ENCODE measurements around the gene DNM3.
"Not testable (repeated sequence)": the region's sequence is repeated elsewhere in the genome, so short reads cannot be mapped to it uniquely, and the experiment has no call there.

DNM3 gene

GRCh38 chr1:172004671-172005070 lies 163.4 kb downstream of the DNM3 start:
- Mint-ChIP-seq H3K36me3 (ENCODE audit: low read depth) (no peaks in the 10 kb centered on the region), H3K27me3 (no peaks in the 10 kb centered on the region), H3K27ac (no peak overlapping the region), H3K9me3 (no peaks in the 10 kb centered on the region), H3K4me1 (ENCODE audit: low read depth) (no peaks in the 10 kb centered on the region), H3K4me3 (no peak overlapping the region)
- DNase-seq: no peak

DNA sequence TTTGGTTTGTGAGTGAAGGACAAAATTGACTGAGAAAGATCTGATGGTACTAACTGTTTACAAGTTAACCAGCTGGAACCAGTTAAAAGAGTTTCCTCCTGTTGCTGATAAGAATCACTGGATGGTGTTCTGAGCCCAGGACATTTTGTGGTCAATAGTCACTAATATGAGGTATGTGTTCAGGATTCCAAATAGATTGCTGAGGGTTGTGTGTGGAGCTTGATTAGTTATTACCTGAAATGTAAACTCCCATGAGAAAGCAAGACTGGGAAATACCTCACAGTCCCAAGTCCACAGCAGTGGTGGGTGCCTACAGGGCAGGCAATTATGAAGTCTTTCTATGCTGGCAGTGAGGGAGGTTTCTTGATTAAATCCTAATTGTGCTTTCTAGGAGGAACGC lies 164.6 kb downstream of the DNM3 start:
- no peaks in the 10 kb centered on the region for H3K27me3 Mint-ChIP-seq
- H3K36me3 Mint-ChIP-seq (ENCODE audit: low read depth): peaks cover 5% of the 10 kb centered on the region
- no peak overlapping the region for H3K27ac Mint-ChIP-seq
- peaks cover 2% of the 10 kb centered on the region for H3K9me3 Mint-ChIP-seq
- H3K4me1 Mint-ChIP-seq (ENCODE audit: low read depth): no peaks in the 10 kb centered on the region
- no peak for DNase-seq
- no peak overlapping the region for H3K4me3 Mint-ChIP-seq

DNA sequence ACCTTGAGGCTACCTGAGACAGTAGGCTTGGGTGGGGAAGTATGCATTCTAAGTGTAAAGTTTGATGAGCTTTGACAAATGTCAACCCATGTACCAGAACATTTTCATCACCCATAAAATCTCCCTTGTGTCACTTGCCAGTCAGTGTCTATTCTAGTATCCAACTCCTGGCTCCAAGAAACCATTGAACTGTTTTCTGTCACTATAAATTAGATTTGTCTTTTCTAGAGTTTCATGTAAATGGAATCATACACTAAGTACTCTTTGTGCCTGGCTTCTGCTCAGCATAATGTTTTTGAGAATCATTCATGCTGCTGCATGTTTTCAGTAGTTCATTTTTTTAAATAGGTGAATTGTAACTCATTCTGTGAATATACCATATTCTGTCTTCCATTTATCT lies 165.4 kb downstream of the DNM3 start:
- Mint-ChIP-seq H3K4me3 (no peak overlapping the region), H3K4me1 (ENCODE audit: low read depth) (no peaks in the 10 kb centered on the region), H3K27me3 (no peaks in the 10 kb centered on the region), H3K36me3 (ENCODE audit: low read depth) (peaks cover 5% of the 10 kb centered on the region), H3K27ac (no peak overlapping the region), H3K9me3 (peaks cover 7% of the 10 kb centered on the region)
- DNase-seq: no peak

- Mint-ChIP-seq H3K27me3 (peaks cover 6% of the 10 kb centered on the region), H3K36me3 (ENCODE audit: low read depth) (no peaks in the 10 kb centered on the region), H3K27ac (no peak overlapping the region), H3K4me3 (no peak overlapping the region), H3K9me3 (peaks cover 6% of the 10 kb centered on the region), H3K4me1 (ENCODE audit: low read depth) (no peaks in the 10 kb centered on the region)
- DNase-seq: no peak
Observed at GRCh38 chr1:172018727-172019311, 177.5 kb downstream of the DNM3 start.

DNA sequence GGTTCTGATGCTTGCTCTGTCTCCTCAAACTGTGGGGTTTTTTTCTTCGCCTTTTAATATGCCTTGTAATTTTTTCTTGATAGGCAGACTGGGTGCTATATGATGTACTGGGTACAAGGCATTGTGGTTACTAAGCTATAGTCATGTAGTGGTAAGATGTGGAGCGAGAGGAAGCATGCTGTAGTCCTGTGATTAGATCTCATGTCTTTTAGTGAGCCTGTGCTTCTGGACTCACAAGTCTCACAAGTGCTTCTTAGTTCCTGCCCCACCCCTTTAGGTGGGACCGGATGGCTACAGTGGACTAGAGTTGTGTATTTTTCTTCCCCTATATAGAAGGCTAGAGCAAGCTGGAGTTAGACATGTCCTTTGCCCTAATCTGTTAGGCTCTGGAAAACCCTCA lies 178.7 kb downstream of the DNM3 start:
- no peaks in the 10 kb centered on the region for H3K4me1 Mint-ChIP-seq (ENCODE audit: low read depth)

DNA sequence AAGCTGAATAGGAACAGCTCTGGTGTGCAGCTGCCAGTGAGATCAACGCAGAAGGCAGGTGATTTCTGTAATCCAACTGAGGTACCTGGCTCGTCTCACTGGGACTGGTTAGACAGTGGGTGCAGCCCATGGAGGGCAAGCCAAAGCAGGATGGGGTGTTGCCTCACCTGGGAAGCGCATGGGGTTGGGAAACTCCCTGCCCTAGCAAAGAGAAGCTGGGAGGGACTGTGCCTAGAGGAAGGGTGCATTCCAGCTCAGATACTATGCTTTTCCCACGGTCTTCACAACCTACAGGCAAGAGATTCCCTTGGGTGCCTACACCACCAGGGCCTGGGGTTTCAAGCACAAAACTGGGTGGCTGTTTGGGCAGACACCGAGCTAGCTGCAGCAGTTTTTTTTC lies 183.2 kb downstream of the DNM3 start:
- no peak overlapping the region for H3K27ac Mint-ChIP-seq
- H3K36me3 Mint-ChIP-seq (ENCODE audit: low read depth): no peaks in the 10 kb centered on the region

More for the DNA sequence above, 178.7 kb downstream of the DNM3 start:
- H3K27me3 Mint-ChIP-seq: peaks cover 6% of the 10 kb centered on the region
- H3K9me3 Mint-ChIP-seq: peaks cover 5% of the 10 kb centered on the region
- no peak overlapping the region for H3K27ac Mint-ChIP-seq
- no peaks in the 10 kb centered on the region for H3K36me3 Mint-ChIP-seq (ENCODE audit: low read depth)
- no peak overlapping the region for H3K4me3 Mint-ChIP-seq
- no peak for DNase-seq

DNA sequence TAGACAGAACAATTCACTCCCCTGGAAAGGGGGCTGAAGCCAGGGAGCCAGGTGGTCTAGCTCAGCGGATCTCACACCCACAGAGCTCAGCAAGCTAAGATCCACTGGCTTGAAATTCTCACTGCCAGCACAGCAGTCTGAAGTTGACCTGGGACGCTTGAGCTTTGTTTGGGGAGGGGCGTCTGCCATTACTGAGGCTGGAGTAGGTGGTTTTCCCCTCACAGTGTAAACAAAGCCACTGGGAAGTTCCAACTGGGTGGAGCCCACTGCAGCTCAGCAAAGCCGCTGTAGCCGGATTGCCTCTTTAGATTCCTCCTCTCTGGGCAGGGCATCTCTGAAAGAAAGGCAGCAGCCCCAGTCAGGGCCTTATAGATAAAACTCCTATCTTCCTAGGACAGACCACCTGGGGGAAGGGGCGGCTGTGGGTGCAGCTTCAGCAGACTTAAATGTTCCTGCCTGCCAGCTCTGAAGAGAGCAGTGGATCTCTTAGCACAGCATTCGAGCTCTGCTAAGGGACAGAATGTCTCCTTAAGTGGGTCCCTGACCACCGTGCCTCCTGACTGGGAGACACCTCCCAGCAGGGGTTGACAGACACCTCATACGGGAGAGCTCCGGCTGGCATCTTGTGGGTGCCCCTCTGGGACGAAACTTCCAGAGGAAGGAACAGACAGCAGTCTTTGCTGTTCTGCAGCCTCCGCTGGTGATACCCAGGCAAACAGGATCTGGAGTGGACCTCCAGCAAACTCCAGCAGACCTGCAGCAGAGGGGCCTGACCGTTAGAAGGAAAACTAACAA lies 183.8 kb downstream of the DNM3 start:
- H3K4me1 Mint-ChIP-seq (ENCODE audit: low read depth); H3K27me3 Mint-ChIP-seq; H3K27ac Mint-ChIP-seq; H3K36me3 Mint-ChIP-seq (ENCODE audit: low read depth); H3K4me3 Mint-ChIP-seq; DNase-seq; H3K9me3 Mint-ChIP-seq: not testable (repeated sequence)

More for the DNA sequence above, 183.2 kb downstream of the DNM3 start:
- Mint-ChIP-seq H3K9me3 (no peaks in the 10 kb centered on the region), H3K4me3 (no peak overlapping the region), H3K4me1 (ENCODE audit: low read depth) (no peaks in the 10 kb centered on the region), H3K27me3 (peaks cover 6% of the 10 kb centered on the region)
- DNase-seq: no peak

DNA sequence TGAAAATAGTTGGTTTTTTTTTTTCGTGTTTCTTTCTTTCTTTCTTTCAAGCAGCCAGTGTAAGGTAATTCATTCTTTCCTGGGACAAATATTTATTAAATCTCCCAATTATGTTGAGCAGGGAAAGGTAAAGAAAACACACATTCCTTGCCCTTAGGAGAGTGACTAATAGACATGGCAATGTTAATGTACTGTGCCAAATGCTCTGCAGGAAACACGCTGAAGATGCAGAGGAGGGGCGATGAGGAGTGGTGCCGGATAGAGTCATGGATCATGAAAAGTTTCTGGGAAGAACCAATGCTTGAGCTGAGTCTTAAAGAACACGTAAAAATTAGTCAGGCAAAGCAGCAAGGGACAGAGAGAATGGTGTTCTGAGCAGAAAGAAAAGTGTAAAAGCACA lies 199.2 kb downstream of the DNM3 start:
- Mint-ChIP-seq H3K27me3 (no peaks in the 10 kb centered on the region), H3K4me1 (ENCODE audit: low read depth) (peaks cover 14% of the 10 kb centered on the region), H3K27ac (no peak overlapping the region), H3K9me3 (no peaks in the 10 kb centered on the region), H3K36me3 (ENCODE audit: low read depth) (no peaks in the 10 kb centered on the region), H3K4me3 (no peak overlapping the region)
- no peak for DNase-seq

GRCh38 chr1:172041102-172041501 lies 199.8 kb downstream of the DNM3 start:
- Mint-ChIP-seq H3K27me3 (no peaks in the 10 kb centered on the region), H3K27ac (no peak overlapping the region), H3K36me3 (ENCODE audit: low read depth) (no peaks in the 10 kb centered on the region), H3K9me3 (no peaks in the 10 kb centered on the region), H3K4me1 (ENCODE audit: low read depth) (peaks cover 14% of the 10 kb centered on the region), H3K4me3 (no peak overlapping the region)
- DNase-seq: no peak

GRCh38 chr1:172041742-172042141 lies 200.4 kb downstream of the DNM3 start:
- no peak overlapping the region for H3K4me3 Mint-ChIP-seq
- H3K4me1 Mint-ChIP-seq (ENCODE audit: low read depth): peaks cover 14% of the 10 kb centered on the region
- DNase-seq: no peak

DNA sequence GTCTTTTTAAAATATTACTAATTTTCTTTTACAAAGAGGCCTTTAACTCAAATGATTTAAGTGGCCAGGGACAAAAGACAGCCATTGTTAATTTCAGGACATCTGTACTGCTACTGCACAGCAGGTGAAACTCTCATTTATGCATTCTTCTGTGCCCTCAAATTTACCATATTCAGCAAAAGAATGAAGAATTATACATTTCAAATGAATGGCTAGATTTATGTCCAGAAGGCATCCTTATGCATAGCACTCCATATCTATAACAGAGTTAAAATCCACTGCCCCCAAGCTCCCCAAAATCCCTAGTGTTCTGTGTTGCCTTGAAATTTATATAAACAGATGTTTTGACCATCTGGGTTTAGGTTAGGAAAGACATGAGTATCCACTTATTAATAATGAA lies 202.6 kb downstream of the DNM3 start:
- no peak overlapping the region for H3K27ac Mint-ChIP-seq
- H3K9me3 Mint-ChIP-seq: no peaks in the 10 kb centered on the region
- peaks cover 14% of the 10 kb centered on the region for H3K4me1 Mint-ChIP-seq (ENCODE audit: low read depth)
- DNase-seq: no peak
- H3K27me3 Mint-ChIP-seq: no peaks in the 10 kb centered on the region
- H3K36me3 Mint-ChIP-seq (ENCODE audit: low read depth): no peaks in the 10 kb centered on the region
- no peak overlapping the region for H3K4me3 Mint-ChIP-seq

More at GRCh38 chr1:172041742-172042141, 200.4 kb downstream of the DNM3 start:
- Mint-ChIP-seq H3K9me3 (no peaks in the 10 kb centered on the region), H3K27ac (no peak overlapping the region), H3K27me3 (no peaks in the 10 kb centered on the region), H3K36me3 (ENCODE audit: low read depth) (no peaks in the 10 kb centered on the region)

GRCh38 chr1:172051898-172052297 lies 210.6 kb downstream of the DNM3 start:
- H3K27me3 Mint-ChIP-seq: no peaks in the 10 kb centered on the region
- H3K27ac Mint-ChIP-seq: no peak overlapping the region
- H3K4me3 Mint-ChIP-seq: no peak overlapping the region
- H3K36me3 Mint-ChIP-seq (ENCODE audit: low read depth): no peaks in the 10 kb centered on the region
- no peaks in the 10 kb centered on the region for H3K9me3 Mint-ChIP-seq
- no peak for DNase-seq
- no peaks in the 10 kb centered on the region for H3K4me1 Mint-ChIP-seq (ENCODE audit: low read depth)

DNA sequence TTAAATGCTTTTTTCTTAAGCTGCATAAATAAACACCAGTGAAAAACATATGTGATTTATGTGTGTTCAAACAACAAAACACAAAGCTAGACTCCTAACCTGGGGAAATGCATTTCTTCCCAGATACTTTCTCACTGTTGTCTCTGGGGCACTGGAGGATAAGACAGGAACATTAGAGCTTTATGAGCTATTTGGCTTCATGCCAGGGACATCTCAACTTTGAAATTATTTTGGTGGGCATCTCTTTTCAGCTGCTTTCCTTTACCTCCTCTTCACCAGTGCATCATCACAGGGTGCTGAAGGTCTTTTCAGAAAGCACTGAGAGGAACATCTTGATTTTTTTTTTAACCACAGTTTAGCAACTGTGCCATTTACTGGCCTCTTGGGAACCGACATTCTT lies 212.9 kb downstream of the DNM3 start:
- no peak overlapping the region for H3K27ac Mint-ChIP-seq
- no peak overlapping the region for H3K4me3 Mint-ChIP-seq
- H3K36me3 Mint-ChIP-seq (ENCODE audit: low read depth): no peaks in the 10 kb centered on the region
- no peaks in the 10 kb centered on the region for H3K9me3 Mint-ChIP-seq
- no peaks in the 10 kb centered on the region for H3K27me3 Mint-ChIP-seq
- H3K4me1 Mint-ChIP-seq (ENCODE audit: low read depth): no peaks in the 10 kb centered on the region
- no peak for DNase-seq

- H3K27me3 Mint-ChIP-seq; DNase-seq; H3K4me1 Mint-ChIP-seq (ENCODE audit: low read depth); H3K4me3 Mint-ChIP-seq; H3K27ac Mint-ChIP-seq; H3K9me3 Mint-ChIP-seq; H3K36me3 Mint-ChIP-seq (ENCODE audit: low read depth): not testable (repeated sequence)
Observed at GRCh38 chr1:172055816-172056419, 214.6 kb downstream of the DNM3 start.

- Mint-ChIP-seq H3K4me3 (no peak overlapping the region), H3K27ac (no peak overlapping the region), H3K4me1 (ENCODE audit: low read depth) (no peaks in the 10 kb centered on the region), H3K36me3 (ENCODE audit: low read depth) (no peaks in the 10 kb centered on the region), H3K9me3 (no peaks in the 10 kb centered on the region), H3K27me3 (no peaks in the 10 kb centered on the region)
- DNase-seq: no peak
Observed at GRCh38 chr1:172068334-172068733, 227.0 kb downstream of the DNM3 start.
